LHCN-M2 (cell line): ENCODE measurements around the gene DIP2C. TPM values are rescaled to one million over a fixed set of nuclear protein-coding genes. Genes with fewer than 3 reads are reported as not detected.

Experiments
- DNase-seq: peaks from one replicate; pipeline ENCODE4 v3.0.0-alpha.2; 2012; ENCODE audit warnings: low read depth
- total RNA-seq: library from RNA; depleted of rRNA; stranded (reverse); fragments of >200 nt; gene quantifications from 2 replicates; pipeline ENCODE4 v1.2.3, GENCODE V29; 2014

Gene DIP2C
- total RNA-seq, 1 experiment from 2014 or later = 4.9 TPM

DNA sequence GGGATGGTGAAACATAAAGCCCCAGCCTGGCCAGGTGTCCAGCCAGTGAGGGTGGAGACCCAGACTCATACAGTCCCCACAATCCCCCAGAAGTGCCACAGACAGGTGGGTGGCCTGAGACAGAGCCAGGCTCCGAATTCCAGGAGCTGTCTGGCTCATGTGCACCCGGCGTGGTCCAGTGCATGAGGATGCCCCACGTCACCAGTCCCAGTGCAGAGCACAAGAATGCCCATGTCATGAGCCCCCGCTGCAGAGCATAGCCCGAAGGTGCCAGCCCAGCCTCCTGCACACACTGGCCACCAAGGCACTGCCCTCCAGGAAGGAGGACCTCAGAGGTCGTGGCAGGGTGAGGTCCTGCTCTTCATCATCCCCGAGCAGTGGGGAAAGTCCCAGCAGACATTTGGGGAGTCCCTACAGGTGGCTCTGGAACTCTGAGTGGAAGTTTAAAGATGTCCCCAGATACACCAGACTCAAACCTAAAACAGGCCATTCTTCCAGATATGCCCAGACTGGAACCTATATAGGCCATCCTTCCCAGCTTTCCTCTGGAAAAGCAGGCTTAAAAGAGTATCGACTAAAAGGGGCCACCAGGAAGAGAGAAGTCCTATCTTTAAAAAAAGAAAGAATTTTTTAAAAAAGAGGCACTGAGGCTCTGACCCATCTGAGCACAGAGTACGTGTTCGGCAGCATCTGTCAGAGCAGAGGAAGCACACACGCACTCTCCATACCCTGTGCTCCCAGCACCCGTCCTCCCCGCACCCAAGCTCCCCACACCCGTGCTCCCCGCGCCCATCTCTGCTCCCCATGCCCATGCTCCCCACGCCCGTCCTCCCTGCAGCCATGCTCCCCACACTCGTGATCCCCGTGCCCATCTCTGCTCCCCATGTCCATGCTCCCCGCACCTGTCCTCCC is 11.5 kb downstream of the DIP2C start:
- no peak for DNase-seq

DNA sequence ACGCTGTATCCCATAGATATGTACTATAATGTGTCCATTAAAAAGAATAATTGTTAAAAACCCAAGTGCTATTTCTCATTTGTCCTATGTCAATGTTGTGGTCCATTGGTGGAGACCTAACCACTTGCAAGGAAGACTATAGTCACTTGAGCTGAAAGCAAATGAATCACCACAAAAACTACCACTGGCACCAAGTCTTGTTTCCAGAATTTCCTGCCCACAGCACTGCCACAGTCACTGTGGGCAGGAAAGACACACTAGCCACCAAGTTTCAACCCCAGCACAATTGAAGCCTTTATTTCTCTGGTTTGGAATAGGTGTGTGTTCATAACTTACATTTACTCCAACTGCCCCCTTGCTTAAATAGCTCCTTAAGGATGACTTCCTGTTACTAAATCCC is 12.4 kb downstream of the DIP2C start:
- no peak for DNase-seq

DNA sequence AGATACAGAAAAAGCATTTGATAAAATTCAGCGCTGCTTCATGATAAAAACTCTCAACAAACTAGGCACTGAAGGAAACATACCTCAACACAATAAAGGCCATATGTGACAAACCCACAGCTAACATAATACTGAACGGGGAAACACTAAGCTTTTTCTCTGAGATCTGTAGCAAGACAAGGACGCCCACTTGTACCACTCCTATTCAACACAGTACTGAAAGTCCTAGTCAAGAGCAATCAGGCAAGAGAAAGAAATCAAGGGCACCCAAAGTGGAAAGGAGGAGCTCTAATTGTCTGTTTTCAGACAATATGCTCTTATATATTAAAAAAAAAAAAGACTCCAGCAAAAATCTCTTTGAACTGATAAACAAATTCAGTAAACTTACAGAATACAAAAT is 13.3 kb downstream of the DIP2C start:
- DNase-seq = no peak

DNA sequence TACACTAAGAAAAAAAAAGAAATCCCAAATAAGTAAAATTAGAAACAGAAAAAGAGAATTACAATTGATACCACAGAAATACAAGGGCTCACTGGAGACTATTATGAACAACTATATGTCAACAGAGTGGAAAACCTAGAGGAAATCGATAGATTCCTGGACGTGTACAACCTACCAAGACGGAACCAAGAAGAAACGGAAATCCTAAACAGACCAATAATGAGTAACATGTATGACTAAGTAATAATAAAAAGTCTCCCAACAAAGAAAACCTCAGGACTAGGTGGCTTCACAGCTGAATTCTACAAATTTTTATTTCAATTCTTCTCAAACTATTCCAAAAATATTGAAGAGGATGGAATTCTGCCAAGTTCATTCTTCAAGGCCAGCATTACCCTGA is 13.9 kb downstream of the DIP2C start:
- no peak for DNase-seq

DNA sequence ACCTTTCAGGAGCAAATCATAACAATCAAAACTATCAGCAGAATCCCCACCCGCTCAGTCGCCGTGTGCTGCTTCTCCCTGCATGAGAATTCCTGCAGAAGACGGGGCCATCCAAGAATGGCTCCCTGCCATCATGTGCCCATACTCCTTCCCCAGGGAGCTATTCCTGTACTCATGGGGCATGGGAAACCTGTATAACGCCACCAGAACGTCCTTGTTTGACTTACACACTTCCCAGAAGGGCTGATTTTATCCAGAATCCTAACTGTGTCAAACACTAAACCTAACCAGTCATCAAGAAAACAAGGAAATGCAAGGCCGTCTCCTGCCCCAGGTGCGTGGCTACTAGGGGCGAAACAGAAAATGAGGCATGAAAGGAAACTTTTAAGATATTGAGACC is 16.0 kb downstream of the DIP2C start:
- no peak for DNase-seq

DNA sequence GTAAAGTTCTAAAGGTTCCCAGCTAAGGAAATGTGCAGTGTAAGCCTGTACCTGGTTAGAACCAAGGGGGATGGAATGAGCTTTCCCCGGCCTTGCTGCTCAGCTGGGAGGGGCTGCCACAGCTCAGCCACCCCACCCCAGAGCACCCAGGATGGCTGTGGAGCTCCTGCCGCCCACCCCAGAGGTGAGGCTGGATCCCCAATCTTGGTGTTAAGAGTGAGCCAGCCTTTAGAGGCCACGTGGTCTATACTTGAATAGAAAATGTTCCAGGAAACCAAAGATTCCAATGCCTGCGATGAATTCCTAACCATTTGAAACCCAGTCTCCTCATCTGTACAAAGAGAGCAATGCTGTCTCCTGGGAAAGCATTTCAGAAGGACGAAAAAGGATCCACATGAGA is 16.5 kb downstream of the DIP2C start:
- no peak for DNase-seq

DNA sequence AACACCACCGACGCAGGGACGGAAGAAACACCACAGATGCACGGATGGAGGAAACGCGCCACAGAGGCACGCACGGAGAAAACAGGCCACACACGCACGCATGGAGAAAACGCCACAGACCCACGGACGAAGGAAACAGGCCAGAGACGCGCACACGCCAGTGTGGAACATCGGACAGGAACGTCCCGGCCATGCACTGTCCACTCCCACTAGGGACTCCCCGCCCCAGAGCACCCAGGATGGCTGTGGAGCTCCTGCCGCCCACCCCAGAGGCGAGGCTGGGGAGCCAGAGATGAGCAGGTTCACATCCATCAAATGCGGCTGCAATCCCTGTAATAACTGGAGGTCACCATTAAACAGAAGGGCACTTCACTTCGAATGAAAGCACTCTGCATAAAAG is 17.3 kb downstream of the DIP2C start:
- no peak for DNase-seq

DNA sequence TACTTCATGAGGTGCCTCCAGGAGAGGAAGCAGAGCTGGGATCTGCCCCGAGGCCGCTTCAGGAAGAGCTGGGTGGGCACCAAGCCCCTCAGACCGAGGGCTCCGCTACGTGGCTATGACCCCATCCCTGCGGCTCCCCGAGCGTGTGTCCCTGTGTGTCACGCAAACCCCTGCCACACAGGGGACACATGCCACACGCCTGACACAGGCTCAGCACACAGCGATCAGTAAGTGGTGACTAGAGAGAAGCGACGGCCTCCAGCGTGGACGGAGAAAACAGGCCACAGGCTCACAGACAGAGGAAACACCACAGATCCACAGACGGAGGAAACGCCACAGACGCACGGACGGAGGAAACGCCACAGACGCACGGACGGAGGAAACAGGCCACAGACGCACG is 18.5 kb downstream of the DIP2C start:
- DNase-seq = no peak

DNA sequence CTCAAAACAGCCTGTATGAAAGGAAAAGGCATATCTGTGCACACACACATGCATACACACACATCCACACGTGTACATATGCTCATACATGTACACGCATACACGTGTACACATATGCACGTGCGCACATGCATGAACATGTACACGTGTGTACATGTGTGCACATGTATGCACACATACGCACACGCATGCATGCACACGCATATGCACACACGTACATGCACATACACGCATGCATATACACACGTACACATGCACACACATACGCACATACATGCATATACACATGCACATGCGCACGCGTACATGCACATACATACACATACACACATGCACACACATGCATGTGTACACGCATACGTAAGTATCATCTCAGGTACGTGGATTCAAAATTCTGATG is 19.4 kb downstream of the DIP2C start:
- DNase-seq = no peak

DNA sequence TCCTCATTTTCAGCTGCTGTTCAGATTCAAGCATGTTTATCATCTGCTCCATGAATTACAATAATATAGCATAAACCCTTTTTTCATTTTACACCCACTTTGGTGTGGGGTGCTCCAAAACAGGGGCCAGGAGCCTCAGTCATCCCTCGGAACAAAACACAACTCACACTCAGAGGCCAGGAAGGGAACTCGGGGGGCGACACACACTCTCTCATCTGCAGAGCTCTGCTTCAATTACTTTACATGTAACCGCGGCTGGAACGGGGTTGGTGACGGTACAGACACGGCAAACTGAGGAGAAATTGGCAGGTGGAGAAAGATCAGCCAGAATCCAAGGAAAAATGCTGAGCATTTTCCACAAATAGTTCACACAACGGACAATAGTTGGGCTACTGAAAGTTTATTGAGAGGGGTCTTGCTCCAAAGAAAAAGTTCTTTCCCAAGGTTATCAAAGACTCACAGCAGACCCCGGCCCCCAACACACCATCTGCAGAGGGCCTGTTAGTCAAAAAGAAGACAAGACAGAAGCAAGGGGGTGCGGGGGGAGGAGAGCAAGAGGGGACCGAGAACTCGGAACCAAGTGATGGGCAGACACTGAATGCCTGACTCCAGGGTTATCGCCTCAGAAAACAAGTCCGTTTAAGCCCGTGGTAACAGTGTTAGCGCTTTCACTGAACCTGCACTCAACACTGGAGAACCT is 20.5 kb downstream of the DIP2C start:
- DNase-seq = no peak

DNA sequence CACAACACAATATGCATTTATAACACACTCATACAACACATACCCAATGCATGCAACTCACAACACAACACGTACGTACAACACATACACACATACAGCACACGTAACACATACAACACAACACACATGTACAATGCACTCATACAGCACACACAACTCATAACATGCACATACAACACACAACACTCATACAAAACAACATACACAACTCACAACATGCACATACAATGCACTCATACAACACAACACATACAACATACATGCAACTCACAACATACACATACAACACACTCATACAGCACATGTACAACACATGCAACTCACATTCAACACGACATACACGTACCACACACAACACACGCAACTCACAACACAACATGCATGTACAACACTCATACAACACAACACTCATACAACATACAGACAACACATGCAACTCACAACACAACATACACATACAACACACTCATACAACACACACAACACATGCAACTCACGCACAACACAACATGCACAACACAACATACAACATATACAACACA is 21.8 kb downstream of the DIP2C start:
- no peak for DNase-seq

DNA sequence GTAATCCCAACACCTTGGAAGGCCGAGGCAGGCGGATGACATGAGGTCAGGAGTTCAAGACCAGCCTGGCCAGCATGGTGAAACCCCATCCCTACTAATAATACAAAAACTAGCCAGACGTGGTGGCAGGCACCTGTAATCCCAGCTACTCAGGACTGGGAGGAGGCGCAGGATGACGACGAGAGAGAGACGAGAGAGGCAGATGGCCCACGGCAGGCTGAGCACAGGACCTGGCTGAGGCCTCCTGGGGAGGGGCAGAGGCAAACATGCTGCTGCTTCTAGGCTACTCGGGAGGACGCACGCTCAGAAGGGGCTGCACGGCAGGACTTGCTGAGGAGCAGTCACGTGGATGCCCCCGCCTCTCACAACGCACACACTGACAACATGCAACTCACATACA is 22.4 kb downstream of the DIP2C start:
- DNase-seq = no peak

DNA sequence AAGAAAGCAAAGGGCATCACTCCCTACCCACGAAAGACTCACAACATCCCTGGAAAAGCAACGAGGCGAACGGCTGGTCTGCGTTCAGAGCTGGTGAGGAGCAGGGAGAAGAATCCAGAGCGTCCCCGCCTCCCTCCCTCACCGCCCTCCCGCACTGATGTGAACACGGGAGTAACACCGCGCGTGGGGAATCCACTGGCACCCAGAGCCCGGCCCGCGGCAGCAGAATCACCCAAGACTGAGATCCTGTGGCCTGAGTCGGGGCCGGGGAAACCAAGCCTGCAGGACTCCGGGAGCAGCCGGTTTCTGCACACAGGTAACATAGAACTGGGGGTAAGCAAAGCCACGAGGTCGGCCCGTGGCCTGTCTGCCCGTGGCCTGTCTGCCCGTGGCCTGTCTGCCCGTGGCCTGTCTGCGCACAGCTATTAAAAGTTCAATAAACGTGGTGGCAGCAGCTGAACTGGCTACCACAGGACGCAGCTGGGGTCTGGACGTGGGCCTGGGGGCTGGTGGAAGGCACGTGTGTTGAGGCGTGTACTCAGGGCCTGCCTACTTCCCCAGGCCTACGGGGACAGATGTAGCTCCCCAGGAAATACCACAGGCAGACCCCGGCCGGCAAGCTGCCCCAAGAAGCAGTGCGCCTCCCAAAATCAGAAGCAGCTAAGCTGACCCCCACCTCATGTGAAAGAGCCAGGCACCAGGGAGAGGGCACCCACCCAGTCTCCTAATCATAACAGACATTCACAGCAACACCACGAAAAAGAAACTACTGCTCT is 23.0 kb downstream of the DIP2C start:
- DNase-seq = no peak

DNA sequence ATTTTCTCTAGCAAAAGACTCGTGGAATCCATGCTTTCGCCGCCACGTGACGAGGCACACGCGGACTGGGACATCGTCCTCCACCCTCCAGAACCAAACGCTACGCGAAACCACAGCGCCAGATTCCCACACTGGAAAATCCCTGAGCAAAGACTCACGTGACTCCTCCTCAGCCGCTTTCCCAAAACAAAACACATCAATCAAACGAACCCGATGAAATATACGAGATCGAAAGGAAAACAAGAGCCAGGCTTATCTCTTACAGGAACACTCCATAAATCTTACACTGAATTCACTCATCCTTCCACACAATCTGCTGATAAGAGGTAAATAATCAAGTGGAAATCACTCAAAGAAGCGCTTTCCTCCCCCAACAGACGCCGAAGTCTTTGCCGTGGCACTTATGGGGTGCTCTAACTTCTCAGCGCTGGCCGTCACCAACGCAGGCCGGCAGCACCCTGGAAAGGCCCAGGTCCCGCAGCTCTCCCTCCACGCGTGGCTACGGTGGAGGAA is 23.8 kb downstream of the DIP2C start:
- no peak for DNase-seq

DNA sequence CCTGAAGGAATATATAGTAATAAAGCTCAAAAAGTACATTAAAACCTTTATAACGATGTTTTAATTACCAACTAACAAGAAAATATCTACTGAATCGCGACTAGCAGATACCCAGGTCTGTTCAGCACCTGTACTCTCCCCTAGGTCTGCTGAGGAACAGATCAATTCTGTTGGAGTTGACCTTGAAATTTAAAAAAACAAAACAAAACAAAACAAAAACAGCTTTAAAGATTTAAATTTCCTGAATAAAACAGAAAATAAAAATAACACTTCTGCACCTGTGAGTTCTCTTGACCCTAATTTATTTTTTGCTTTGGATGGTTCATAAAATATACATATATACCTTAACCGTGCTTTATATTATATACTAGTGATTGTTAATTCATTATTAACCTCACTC is 24.6 kb downstream of the DIP2C start:
- no peak for DNase-seq

DNA sequence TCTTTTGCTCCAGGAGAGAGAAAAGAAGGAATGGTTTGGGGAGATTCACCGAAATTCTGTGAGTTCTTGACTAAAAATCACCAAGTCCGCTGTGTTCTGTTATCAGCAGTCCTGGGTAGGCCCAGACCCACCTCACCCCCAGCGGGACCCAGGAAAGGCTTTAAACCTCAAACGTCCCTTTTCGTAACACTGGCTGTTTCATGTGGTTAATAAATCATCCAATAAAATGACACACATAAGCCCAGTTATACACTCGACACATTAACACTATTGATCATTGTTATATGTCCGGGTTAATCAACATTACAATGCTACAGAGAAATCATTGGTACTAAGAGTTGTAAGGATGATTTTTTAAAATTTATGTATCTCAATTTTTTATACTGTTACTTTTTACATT is 25.2 kb downstream of the DIP2C start:
- DNase-seq = no peak

DNA sequence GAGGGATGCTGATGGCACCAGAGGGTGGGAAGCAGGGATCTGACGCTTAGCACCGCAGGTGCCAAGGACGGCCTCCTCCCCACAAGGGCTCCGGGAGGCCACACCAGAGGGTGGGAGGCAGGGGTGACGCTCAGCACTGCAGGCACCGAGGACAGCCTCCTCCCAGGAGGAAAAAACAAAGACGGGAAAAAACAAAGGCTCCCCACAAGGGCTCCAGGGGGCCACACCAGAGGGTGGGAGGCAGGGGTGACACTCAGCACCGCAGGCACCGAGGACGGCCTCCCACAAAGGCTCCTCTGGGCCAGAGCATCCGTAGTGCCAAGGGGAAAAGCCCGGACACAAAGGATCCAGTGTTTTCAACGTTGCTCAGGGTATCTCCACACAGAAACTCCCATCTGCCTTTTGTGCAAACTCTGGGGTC is 25.6 kb downstream of the DIP2C start:
- DNase-seq = no peak

DNA sequence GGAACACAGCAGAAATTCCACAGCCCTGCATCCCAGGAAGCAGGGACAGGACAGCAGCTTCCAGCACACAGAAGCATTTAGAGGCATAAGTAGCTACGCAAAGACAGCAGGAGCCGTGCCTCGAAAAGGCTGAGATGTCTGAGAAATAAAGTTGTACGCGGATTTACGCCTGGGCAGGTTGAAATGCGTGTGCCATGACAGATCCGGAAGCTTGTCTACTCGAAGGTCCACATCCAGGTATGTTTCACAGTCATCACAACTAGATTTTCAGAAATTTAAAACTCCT is 26.1 kb downstream of the DIP2C start:
- no peak for DNase-seq

DNA sequence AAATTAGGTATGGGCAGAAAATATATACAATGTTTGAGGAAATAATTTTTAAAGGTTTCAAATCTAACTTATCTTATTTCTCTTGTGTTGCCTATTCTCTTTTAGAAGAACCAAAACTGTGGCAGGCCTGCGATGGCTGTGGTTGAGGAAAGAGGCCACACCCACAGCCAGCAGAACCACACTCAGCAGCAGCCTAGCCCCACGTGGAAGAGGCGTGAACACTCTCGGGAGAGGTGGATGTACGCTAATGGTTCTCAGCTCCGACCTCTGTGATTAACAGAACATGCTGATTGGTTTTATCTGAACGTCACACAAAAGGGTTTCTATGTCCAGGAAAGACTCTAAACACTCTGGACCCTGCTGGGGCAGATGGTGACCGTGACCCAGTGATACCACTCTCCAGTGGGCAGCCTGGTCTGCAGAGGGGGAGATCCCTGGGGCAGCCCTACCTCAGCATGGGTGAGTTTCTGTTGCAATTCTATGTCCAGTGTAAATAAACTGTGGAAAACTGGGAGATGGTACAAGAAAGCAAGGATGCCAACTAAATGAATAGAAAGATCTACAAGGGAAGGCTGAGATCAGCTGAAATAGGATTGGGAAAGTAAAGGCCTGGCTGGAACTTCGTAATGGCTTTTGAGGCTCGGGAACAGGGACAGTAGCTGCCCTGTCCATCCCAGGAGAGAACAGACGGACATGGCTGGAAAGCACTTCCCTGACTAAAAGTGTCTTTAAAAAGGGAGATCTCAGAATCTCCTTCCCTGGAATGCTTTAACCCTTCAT is 26.6 kb downstream of the DIP2C start:
- no peak for DNase-seq

DNA sequence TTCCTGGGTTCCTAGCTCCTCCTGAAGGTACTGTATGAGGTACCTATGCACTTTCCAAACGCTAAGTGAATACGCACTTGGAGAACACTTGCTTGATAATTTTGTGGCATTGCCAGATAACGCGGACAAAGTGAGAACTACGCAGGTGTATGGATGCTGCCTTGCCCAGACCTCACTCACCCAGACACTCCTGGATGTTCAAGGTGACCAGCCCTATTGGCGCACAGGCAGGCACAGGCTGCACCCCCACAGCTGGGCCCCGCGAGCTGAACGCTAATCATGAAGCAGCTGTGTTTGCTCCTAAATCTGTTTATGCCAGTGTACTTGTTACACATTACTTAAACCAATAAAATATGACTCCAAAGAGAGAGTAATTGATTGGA is 27.3 kb downstream of the DIP2C start:
- DNase-seq = no peak

DNA sequence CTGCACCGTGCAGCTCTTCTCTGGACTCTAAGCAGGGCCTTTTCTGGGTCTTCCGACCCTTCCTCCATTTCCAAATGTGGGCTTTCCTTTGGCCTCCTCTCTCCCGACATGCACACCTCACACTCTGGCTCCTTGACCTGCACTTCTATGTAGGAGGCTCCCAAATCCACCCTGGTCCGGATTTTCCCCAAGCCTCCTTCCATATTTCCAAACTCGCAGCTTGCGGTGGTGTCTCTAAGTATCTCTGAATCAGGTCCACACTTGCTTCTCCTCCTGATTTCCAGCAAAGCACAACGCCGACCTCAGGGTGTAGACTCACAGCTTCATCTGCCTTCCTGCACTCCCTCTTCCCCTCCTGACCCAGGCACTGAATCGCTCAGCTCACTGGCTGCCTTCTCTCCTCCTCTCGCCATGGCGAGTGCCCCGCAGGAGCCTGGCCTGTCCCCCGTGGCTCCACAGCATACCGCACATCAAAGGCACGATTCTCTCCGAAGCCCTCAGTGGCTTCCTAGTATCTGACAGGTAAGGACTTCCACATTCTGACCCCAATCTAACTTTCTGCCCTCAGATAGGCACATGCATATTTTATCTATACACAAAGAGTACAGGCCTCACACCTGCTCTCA is 27.8 kb downstream of the DIP2C start:
- no peak for DNase-seq
